ENCODE results near the gene FARP1. TPM values are rescaled to one million over a fixed set of nuclear protein-coding genes. Genes with fewer than 3 reads are reported as not detected.

FARP1 gene
- total RNA-seq, 4 donors from 2014 or later: 21.2 to 56.5 (median 35.1) TPM

- intact Hi-C loops (cut with DNase I): no loop called here
- no peak for DNase-seq (ENCODE audit: extremely low spot score)
- Histone ChIP-seq H3K27ac (replicated peaks in 1 of 4) (no peak overlapping the region), H3K4me3 (no peak overlapping the region), H3K9me3 (no peaks in the 10 kb centered on the region), H3K4me1 (peaks cover 6 to 28% (median 24%) of the 10 kb centered on the region in 4 donors), H3K27me3 (no peaks in the 10 kb centered on the region), H3K36me3 (no peaks in the 10 kb centered on the region)
- no peak for TF ChIP-seq POLR2A (IDR thresholded peaks at IDR 0.05; ENCODE audit: low read depth)
- TF ChIP-seq CTCF (IDR thresholded peaks at IDR 0.05): no peak
- TF ChIP-seq POLR2AphosphoS5 (IDR thresholded peaks at IDR 0.05): no peak
- no peak for TF ChIP-seq EP300 (IDR thresholded peaks at IDR 0.05)
- 63% methylated on average over 1 of the region's 1 CpG for WGBS
These were observed 129.7 kb downstream of the FARP1 start for GRCh38 chr13:98272549-98272948.

GRCh38 chr13:98273067-98273823, 130.4 kb downstream of the FARP1 start:
- TF ChIP-seq EP300 (IDR thresholded peaks at IDR 0.05) (no peak), POLR2AphosphoS5 (IDR thresholded peaks at IDR 0.05) (no peak), CTCF (IDR thresholded peaks at IDR 0.05) (no peak)
- Histone ChIP-seq H3K9me3 (no peaks in the 10 kb centered on the region), H3K27ac (replicated peaks in 1 of 4) (no peak overlapping the region), H3K27me3 (no peaks in the 10 kb centered on the region), H3K4me3 (no peak overlapping the region), H3K36me3 (no peaks in the 10 kb centered on the region), H3K4me1 (peaks cover 6 to 23% (median 21%) of the 10 kb centered on the region in 4 donors)
- intact Hi-C loops (cut with DNase I): no loop called here
- 90% methylated on average over 9 of the region's 9 CpGs for WGBS
- no peak for DNase-seq (ENCODE audit: extremely low spot score)

- 69% methylated on average over 12 of the region's 12 CpGs for WGBS
- Histone ChIP-seq H3K9me3 (no peaks in the 10 kb centered on the region), H3K27ac (replicated peaks in 1 of 4) (no peak overlapping the region), H3K27me3 (no peaks in the 10 kb centered on the region), H3K4me3 (no peak overlapping the region), H3K4me1 (peaks cover 6 to 23% (median 21%) of the 10 kb centered on the region in 4 donors), H3K36me3 (no peaks in the 10 kb centered on the region)
- no peak for DNase-seq (ENCODE audit: extremely low spot score)
- intact Hi-C loops (cut with DNase I): no loop called here
- TF ChIP-seq CTCF (IDR thresholded peaks at IDR 0.05) (no peak), POLR2A (IDR thresholded peaks at IDR 0.05; ENCODE audit: low read depth) (no peak), EP300 (IDR thresholded peaks at IDR 0.05) (no peak), POLR2AphosphoS5 (IDR thresholded peaks at IDR 0.05) (no peak)
These were observed 131.2 kb downstream of the FARP1 start for GRCh38 chr13:98273824-98274742.

GRCh38 chr13:98274921-98275487, 132.1 kb downstream of the FARP1 start:
- no peaks in the 10 kb centered on the region for H3K36me3 ChIP-seq
- no peaks in the 10 kb centered on the region for H3K27me3 ChIP-seq
- H3K4me3 ChIP-seq: no peak overlapping the region
- H3K27ac ChIP-seq (replicated peaks in 1 of 4): no peak overlapping the region
- TF ChIP-seq POLR2AphosphoS5 (IDR thresholded peaks at IDR 0.05): no peak
- TF ChIP-seq EP300 (IDR thresholded peaks at IDR 0.05): no peak
- no peak for TF ChIP-seq CTCF (IDR thresholded peaks at IDR 0.05)
- TF ChIP-seq POLR2A (IDR thresholded peaks at IDR 0.05; ENCODE audit: low read depth): no peak
- intact Hi-C loops (cut with DNase I): no loop called here
- no peaks in the 10 kb centered on the region for H3K9me3 ChIP-seq
- DNase-seq (ENCODE audit: extremely low spot score): no peak
- H3K4me1 ChIP-seq: peaks cover 6 to 23% (median 21%) of the 10 kb centered on the region in 4 donors
- 86% methylated on average over 2 of the region's 2 CpGs for WGBS

Data from esophagus muscularis mucosa (tissue), 4 donors.